Renal cortical epithelial cell (primary cell): ENCODE measurements around the gene TBX21. TPM values are rescaled to one million over a fixed set of nuclear protein-coding genes. Genes with fewer than 3 reads are reported as not detected.

Experiments
- DNase-seq: peaks from one replicate; pipeline ENCODE4 v3.0.0-alpha.2; 2011; ENCODE audit warnings: low read depth
- total RNA-seq: library from RNA; depleted of rRNA; stranded (reverse); fragments of >200 nt; gene quantifications from 2 replicates; pipeline ENCODE4 v1.2.3, GENCODE V29; 2014

The TBX21 gene, protein sequence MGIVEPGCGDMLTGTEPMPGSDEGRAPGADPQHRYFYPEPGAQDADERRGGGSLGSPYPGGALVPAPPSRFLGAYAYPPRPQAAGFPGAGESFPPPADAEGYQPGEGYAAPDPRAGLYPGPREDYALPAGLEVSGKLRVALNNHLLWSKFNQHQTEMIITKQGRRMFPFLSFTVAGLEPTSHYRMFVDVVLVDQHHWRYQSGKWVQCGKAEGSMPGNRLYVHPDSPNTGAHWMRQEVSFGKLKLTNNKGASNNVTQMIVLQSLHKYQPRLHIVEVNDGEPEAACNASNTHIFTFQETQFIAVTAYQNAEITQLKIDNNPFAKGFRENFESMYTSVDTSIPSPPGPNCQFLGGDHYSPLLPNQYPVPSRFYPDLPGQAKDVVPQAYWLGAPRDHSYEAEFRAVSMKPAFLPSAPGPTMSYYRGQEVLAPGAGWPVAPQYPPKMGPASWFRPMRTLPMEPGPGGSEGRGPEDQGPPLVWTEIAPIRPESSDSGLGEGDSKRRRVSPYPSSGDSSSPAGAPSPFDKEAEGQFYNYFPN
- total RNA-seq: not detected in 2 replicates

DNA sequence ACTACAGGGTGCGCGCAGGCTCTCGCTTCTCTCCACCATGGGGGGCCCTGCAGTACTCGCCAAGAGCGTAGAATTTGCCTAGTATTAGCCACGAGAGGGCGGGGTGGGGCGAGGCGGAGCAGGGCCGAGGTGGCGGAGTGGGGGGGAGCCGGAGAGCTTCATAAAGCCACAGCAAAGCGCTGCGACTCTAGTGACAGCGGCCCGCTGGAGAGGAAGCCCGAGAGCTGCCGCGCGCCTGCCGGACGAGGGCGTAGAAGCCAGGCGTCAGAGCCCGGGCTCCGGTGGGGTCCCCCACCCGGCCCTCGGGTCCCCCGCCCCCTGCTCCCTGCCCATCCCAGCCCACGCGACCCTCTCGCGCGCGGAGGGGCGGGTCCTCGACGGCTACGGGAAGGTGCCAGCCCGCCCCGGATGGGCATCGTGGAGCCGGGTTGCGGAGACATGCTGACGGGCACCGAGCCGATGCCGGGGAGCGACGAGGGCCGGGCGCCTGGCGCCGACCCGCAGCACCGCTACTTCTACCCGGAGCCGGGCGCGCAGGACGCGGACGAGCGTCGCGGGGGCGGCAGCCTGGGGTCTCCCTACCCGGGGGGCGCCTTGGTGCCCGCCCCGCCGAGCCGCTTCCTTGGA lies at the start of gene TBX21:
Gene TBX21 (plus strand): TSS at position 190 of the 627 bp plus-strand sequence. CDS start 219 bp downstream, at position 409.
- no peak for DNase-seq

GRCh38 chr17:47684025-47684424 lies 49.0 kb upstream of the TBX21 start:
- no peak for DNase-seq

GRCh38 chr17:47684535-47685193 lies 48.4 kb upstream of the TBX21 start:
- DNase-seq: no peak

- peak; percentile 78 for DNase-seq
Observed at GRCh38 chr17:47685556-47686275, 47.3 kb upstream of the TBX21 start.

- peak; percentile 95 for DNase-seq
Observed at GRCh38 chr17:47686276-47686635, 46.8 kb upstream of the TBX21 start.

- DNase-seq: no peak
Observed at GRCh38 chr17:47686664-47687327, 46.2 kb upstream of the TBX21 start.

GRCh38 chr17:47687328-47687690 lies 45.7 kb upstream of the TBX21 start:
- no peak for DNase-seq

- peak; percentile 69 for DNase-seq
Observed at GRCh38 chr17:47687748-47688147, 45.3 kb upstream of the TBX21 start.

GRCh38 chr17:47690121-47690520 lies 42.9 kb upstream of the TBX21 start:
- DNase-seq: no peak

- no peak for DNase-seq
Observed at GRCh38 chr17:47692137-47692894, 40.7 kb upstream of the TBX21 start.

DNA sequence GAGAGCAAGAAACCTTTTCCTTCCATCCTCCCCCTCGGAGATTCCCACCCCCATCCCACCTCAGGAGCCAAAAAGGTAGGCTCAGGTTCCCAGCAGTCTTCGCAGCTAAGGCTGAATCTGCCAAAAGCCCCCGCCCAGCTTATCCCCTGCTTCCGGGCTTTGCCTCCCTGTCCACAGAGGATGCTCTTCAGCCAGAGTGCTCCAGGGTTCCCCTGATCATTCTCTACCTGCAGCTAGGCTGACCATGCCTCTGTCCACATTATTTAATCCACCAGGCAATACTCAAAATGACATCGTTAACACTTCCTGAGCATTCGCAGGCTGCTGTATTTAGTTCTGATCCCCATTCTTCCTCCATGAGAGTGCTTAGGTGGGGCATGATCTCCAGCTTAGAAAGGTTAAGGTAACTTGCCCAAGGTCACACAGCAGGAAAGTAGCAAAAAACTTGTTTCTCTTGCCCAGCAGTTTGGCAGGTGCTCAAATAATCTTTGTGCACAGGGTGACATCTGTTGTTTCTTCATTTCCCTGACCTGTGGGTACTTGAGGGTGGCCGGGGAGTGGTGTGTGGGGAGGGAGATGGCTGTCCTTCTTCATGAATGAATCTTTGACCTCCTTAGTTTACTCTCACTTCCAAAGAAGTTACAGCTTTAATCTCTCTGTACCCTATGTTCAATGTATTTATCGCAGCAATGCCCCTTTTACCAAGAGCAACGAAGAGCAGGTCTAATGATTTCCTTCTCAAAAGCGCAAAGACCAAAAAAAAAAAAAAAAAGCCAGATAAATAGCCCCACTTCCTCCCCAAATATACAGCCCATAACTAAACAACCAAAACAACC lies 39.9 kb upstream of the TBX21 start:
- DNase-seq: no peak

DNA sequence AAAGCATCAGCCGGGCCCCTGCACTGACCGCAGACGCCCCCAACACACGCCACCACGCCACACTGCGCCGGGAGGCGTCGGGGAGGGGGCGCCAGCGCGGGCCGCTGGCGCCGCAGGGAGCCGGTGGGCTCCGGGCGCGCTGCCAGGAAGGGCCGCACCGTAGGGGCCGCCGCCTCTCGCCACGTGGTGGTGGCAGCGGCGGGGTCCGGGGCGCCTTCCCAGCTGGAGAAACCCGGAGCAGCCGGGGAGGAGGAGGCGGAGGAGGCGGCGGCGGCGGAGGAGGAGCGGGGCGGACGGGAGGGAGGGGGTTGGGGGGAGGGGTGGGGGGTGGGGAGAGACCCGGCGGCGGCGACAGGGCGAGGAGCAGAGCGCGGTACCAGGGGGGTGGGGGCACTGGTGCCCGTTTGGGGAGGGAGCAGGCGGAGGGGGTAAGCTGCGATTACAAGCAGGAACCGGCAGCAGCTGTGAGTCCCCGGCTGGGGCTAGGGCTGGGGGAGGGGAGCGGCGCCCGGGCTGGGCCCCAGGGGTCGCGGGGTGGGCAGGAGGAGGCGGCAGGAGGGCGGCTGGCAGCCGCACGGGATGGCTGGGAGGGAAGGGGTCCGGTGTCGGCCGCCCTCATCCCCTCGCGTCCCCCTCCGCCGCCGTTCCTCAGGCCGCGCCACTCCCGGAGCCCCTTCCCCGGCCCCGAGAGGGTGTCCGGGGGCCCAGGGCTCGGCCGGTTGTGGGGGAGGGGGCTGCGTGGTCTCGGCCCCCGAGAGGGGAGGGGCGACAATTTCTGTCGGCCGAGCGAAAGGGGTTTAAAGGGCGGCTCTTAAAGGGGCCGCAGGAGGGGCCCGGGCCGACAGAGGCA lies 39.1 kb upstream of the TBX21 start, which contains the start of gene TBKBP1:
Gene TBKBP1 (plus strand): TSS at position 431 of the 850 bp plus-strand sequence. CDS start 1,952 bp downstream, outside the sequence.
- DNase-seq: no peak

GRCh38 chr17:47694581-47695428 lies 38.2 kb upstream of the TBX21 start:
- no peak for DNase-seq

- DNase-seq: no peak
Observed at GRCh38 chr17:47695429-47696376, 37.3 kb upstream of the TBX21 start.

DNA sequence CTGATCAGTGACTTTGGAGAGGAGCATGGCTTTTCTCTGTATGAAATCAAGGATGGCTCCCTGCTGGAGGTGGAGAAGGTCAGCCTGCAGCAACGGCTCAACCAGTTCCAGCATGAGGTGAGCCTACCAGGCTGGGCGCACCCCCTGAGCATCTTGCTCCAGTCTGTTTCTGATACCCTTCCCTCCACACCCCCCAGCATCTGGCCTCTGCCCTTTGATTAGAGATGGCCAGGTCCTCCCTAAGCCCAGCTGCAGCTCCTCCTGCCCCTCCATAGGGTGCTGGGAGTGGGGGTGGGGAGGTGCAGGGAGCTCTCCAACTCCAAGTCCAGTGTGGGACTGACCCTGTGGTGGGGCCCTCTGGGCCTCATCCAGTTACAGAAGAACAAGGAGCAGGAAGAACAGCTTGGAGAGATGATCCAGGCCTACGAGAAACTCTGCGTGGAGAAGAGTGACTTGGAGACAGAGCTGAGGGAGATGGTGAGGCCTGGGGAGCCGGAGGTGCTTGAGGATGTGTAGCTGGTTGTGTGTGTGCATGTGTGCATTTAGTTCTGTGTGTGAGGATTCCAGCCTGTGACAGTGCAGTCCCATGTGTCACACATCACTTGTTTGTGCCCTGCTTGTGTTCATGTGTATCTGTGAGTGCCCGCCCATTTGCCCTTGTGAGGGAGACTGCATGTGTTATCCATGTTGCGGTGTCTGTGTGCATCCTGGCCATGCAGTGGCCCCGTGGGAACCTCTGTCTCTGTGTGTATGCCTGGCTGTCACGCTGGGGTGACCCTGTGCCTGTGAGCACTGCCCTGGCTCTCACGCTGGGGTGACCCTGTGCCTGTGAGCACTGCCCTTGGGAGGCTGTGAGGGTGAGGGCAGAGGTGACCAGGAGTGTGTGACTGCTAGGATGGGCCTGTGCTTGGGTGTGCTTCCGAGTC lies 36.1 kb upstream of the TBX21 start:
- no peak for DNase-seq
